Measurements from ENCODE around the gene GADD45B. TPM values are rescaled to one million over a fixed set of nuclear protein-coding genes. Genes with fewer than 3 reads are reported as not detected.
A peak's percentile ranks its signal among the peaks of the same experiment; 100 is the strongest.
"Not testable (repeated sequence)": the region's sequence is repeated elsewhere in the genome, so short reads cannot be mapped to it uniquely, and the experiment has no call there.

Gene GADD45B
- total and polyA plus RNA-seq, 2 of the 4 experiments (the other 2 are of a cell fraction): 30.1 to 106 TPM

DNA sequence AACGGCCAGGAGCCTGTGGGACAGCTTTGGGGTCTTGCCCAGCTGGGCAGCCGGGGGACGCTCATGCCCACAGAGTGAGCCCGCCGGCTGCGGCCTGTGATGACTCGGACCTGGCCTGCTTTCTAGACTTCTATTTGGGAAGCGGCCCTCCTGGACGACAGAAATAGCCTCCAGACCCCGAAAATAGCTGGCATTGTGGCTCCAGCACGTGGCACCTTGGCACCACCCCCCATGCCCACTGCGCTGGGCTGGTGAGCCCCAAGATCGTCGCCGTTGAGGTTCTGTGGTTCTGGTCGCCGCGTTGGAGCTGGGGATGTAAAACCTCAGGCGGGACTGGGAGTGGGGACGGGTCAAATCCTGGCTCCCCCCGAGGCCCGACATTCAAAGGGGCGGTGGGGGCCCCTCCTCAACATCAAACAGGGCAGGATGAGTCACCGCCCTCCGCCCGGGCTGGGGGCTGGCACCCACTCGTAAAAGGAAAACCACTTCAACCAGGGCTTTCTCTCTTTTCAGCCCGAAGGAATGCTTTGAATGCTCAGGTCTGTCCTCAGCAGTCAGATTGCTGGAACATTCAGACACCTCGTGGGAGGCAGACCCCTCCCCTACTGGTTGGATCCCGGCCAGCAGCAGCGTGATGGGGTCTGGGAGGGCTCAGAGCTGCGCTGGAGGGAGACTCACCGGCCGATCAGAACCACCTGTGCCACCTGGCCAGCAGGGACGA, 42.1 kb downstream of the GADD45B start:
- DNase-seq: no peak
- POLR2A ChIA-PET (ENCODE audit: unreplicated experiment): no interaction called here

DNA sequence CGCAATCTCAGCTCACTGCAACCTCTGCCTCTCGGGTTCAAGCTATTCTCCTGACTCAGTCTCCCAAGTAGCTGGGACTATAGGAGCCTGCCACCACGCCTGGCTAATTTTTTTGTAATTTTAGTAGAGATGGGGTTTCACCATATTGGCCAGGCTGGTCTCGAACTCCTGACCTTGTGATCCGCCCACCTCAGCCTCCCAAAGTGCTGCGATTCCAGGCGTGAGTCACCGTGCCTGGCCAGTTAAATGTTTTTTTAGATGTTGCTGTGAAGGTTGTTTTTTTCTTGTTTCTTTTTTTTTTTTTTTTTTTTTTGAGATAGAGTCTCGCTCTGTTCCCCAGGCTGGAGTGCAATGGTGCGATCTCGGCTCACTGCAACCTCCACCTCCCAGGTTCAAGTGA, 42.9 kb downstream of the GADD45B start:
- H3K4me1 ChIP-seq (ENCODE audit: control insufficient read depth, insufficient read depth, low read length); POLR2A ChIA-PET (ENCODE audit: unreplicated experiment); H2AK9ac ChIP-seq (replicated peaks; ENCODE audit: low read depth, low read length, poor library complexity); H4K5ac ChIP-seq (ENCODE audit: low read depth, low read length); dilution Hi-C loops (cut with HindIII; ENCODE audit: low sequenced_read_pairs, unreplicated experiment); H2BK120ac ChIP-seq (ENCODE audit: low read depth, low read length); BruUV-seq (replicated peaks); H4K8ac ChIP-seq (ENCODE audit: low read depth in 2 of 2, low read length in 2 of 2); H4K91ac ChIP-seq (ENCODE audit: insufficient read depth, low read depth, low read length); H2BK20ac ChIP-seq (ENCODE audit: low read depth, low read length); H3K9me3 ChIP-seq (ENCODE audit: control insufficient read depth, insufficient read depth, low read length); H2BK15ac ChIP-seq (ENCODE audit: low read depth, low read length); intact Hi-C loops (cut with micrococcal nuclease); H3K9ac ChIP-seq (ENCODE audit: low read depth, low read length); H3K27ac ChIP-seq (ENCODE audit: insufficient read depth, low read length); ATAC-seq (ENCODE audit: low read depth); H3K4me2 ChIP-seq (ENCODE audit: low read depth, low read length); H2AFZ ChIP-seq (replicated peaks; ENCODE audit: low read length, poor library complexity); H2BK5ac ChIP-seq (ENCODE audit: low read depth, low read length, poor library complexity, severe bottlenecking); H3K14ac ChIP-seq (replicated peaks; ENCODE audit: low read depth, low read length); H3K36me3 ChIP-seq (ENCODE audit: control insufficient read depth, insufficient read depth, low read length); H3K27me3 ChIP-seq (ENCODE audit: control insufficient read depth, insufficient read depth, low read length); H3K9me1 ChIP-seq (ENCODE audit: insufficient read depth, low read length); H3K56ac ChIP-seq (ENCODE audit: extremely low read depth, insufficient read depth, low read length); H2AK5ac ChIP-seq (ENCODE audit: low read depth, low read length); H3K4ac ChIP-seq (ENCODE audit: low read depth, low read length); H3K4me3 ChIP-seq (ENCODE audit: insufficient read depth, low read depth, low read length); H3K79me1 ChIP-seq (ENCODE audit: low read depth in 1 of 2, low read length in 2 of 2); in situ Hi-C loops (cut with MboI; ENCODE audit: low sequenced_read_pairs); H3K23ac ChIP-seq (ENCODE audit: low read depth, low read length); H3K18ac ChIP-seq (ENCODE audit: low read depth, low read length); CTCF ChIA-PET; H4K20me1 ChIP-seq (ENCODE audit: insufficient read depth, low read length): not testable (repeated sequence)
- no CpG with 5 or more reads among the region's 11 CpGs for WGBS, 2 experiments (ENCODE audit: extremely low coverage in 2 of 2, insufficient read length in 1 of 2)
- DNase-seq: peak; percentile 26

More for the DNA sequence above, 42.1 kb downstream of the GADD45B start:
- no peak overlapping the region for H2BK20ac ChIP-seq (ENCODE audit: low read depth, low read length)
- peak overlapping the region; percentile 5; the same call in 1 of the 2 replicates for H3K4ac ChIP-seq (ENCODE audit: low read depth, low read length)
- no peak overlapping the region for H3K9ac ChIP-seq (ENCODE audit: low read depth, low read length)
- ATAC-seq (ENCODE audit: low read depth): no peak
- no peak overlapping the region for H3K56ac ChIP-seq (ENCODE audit: extremely low read depth, insufficient read depth, low read length)
- intact Hi-C loops (cut with micrococcal nuclease) (no loop called here), dilution Hi-C loops (cut with HindIII; ENCODE audit: low sequenced_read_pairs, unreplicated experiment) (no loop called here), in situ Hi-C loops (cut with MboI; ENCODE audit: low sequenced_read_pairs) (no loop called here)
- CTCF ChIA-PET: interaction anchor here (0.5 kb wide), 1 partner anchor 17 kb away, joined by 3 read pairs; no protein-coding TSS in a partner anchor
- peak overlapping the region; percentile 62; the same call in 1 of the 3 replicates for H2BK15ac ChIP-seq (ENCODE audit: low read depth, low read length)
- no peak overlapping the region for H4K91ac ChIP-seq (ENCODE audit: insufficient read depth, low read depth, low read length)
- WGBS, 2 experiments (ENCODE audit: extremely low coverage in 2 of 2, insufficient read length in 1 of 2): 53% methylated on average over 12 of the region's 35 CpGs; no CpG with 5 or more reads in 1 of the 2 experiments
- H3K9me3 ChIP-seq (ENCODE audit: control insufficient read depth, insufficient read depth, low read length): no peaks in the 10 kb centered on the region
- H3K27me3 ChIP-seq (ENCODE audit: control insufficient read depth, insufficient read depth, low read length): no peaks in the 10 kb centered on the region
- no peak overlapping the region for H3K18ac ChIP-seq (ENCODE audit: low read depth, low read length)
- no peak overlapping the region for H2BK5ac ChIP-seq (ENCODE audit: low read depth, low read length, poor library complexity, severe bottlenecking)
- H3K14ac ChIP-seq (replicated peaks; ENCODE audit: low read depth, low read length): no peak overlapping the region
- H3K9me1 ChIP-seq (ENCODE audit: insufficient read depth, low read length): no peaks in the 10 kb centered on the region
- H3K27ac ChIP-seq (ENCODE audit: insufficient read depth, low read length): no peak overlapping the region
- no peak overlapping the region for H2BK120ac ChIP-seq (ENCODE audit: low read depth, low read length)
- BruUV-seq (replicated peaks): no TSS peak
- H3K79me1 ChIP-seq (ENCODE audit: low read depth in 1 of 2, low read length in 2 of 2): no peaks in the 10 kb centered on the region
- no peak overlapping the region for H4K5ac ChIP-seq (ENCODE audit: low read depth, low read length)
- H2AFZ ChIP-seq (replicated peaks; ENCODE audit: low read length, poor library complexity): peak overlapping the region; percentile 81
- no peaks in the 10 kb centered on the region for H4K20me1 ChIP-seq (ENCODE audit: insufficient read depth, low read length)
- no peak overlapping the region for H3K4me2 ChIP-seq (ENCODE audit: low read depth, low read length)
- peak; percentile 29; the same call in 1 of the 2 replicates for TF ChIP-seq FOS (IDR thresholded peaks at IDR 0.05; ENCODE audit: low read depth, low read length)
- TF ChIP-seq BHLHE40 (IDR thresholded peaks at IDR 0.05; ENCODE audit: low read depth, low read length): no peak
- TF ChIP-seq, protein P1, sequence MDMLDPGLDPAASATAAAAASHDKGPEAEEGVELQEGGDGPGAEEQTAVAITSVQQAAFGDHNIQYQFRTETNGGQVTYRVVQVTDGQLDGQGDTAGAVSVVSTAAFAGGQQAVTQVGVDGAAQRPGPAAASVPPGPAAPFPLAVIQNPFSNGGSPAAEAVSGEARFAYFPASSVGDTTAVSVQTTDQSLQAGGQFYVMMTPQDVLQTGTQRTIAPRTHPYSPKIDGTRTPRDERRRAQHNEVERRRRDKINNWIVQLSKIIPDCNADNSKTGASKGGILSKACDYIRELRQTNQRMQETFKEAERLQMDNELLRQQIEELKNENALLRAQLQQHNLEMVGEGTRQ (IDR thresholded peaks at IDR 0.05; ENCODE audit: low read depth, low read length): no peak
- no peak for TF ChIP-seq RAD21 (IDR thresholded peaks at IDR 0.05; ENCODE audit: low read length)
- TF ChIP-seq CEBPB (IDR thresholded peaks at IDR 0.05; ENCODE audit: low read depth, low read length): no peak
- no peaks in the 10 kb centered on the region for H3K36me3 ChIP-seq (ENCODE audit: control insufficient read depth, insufficient read depth, low read length)
- H2AK5ac ChIP-seq (ENCODE audit: low read depth, low read length): peak overlapping the region; percentile 82
- no peaks in the 10 kb centered on the region for H3K4me1 ChIP-seq (ENCODE audit: control insufficient read depth, insufficient read depth, low read length)
- peak overlapping the region in 1 of 2 experiments; percentile 25; a peak in 1 of 4 replicates for H4K8ac ChIP-seq (ENCODE audit: low read depth in 2 of 2, low read length in 2 of 2)
- no peak overlapping the region for H2AK9ac ChIP-seq (replicated peaks; ENCODE audit: low read depth, low read length, poor library complexity)
- H3K4me3 ChIP-seq (ENCODE audit: insufficient read depth, low read depth, low read length): no peak overlapping the region
- H3K23ac ChIP-seq (ENCODE audit: low read depth, low read length): no peak overlapping the region

Data from IMR-90 (cell line).